ENCODE results near the gene PRICKLE1.

GRCh38 chr12:42477941-42478340 lies 111.6 kb downstream of the PRICKLE1 start:
- TF ChIP-seq CTCF (conservative IDR thresholded peaks at IDR 0.05; ENCODE audit: low read depth, low read length) (no peak), POLR2A (IDR thresholded peaks at IDR 0.05; ENCODE audit: low read depth, low read length) (no peak), CHD1 (IDR thresholded peaks at IDR 0.05; ENCODE audit: low read depth, low read length) (no peak), RCOR1 (IDR thresholded peaks at IDR 0.05; ENCODE audit: insufficient replicate concordance, low read length) (no peak), RFX5 (IDR thresholded peaks at IDR 0.05; ENCODE audit: low read depth, low read length) (no peak)
